Loucy (cell line): ENCODE measurements around the gene TEX12.

Experiments used
- H2AFZ ChIP-seq: fragments of 200-600 bp; sonication (generic); 2 replicates; pipeline ENCODE4 v1.6.0; 2016; ENCODE audit warnings: antibody characterized with exemption, mild to moderate bottlenecking, low read length, moderate library complexity
- H3F3A ChIP-seq: fragments of 200-600 bp; 2 replicates; pipeline ENCODE4 v1.6.0; 2016; ENCODE audit warnings: antibody characterized with exemption, low read depth, mild to moderate bottlenecking
- H3K27me3 ChIP-seq: fragments of 200-600 bp; sonication (generic); 2 replicates; pipeline ENCODE4 v1.6.1; 2014; ENCODE audit warnings: low read length, mild to moderate bottlenecking; ENCODE audit not compliant: insufficient read depth, poor library complexity, severe bottlenecking
- H3K36me3 ChIP-seq: fragments of 200-600 bp; sonication (generic); 2 replicates; pipeline ENCODE4 v1.6.1; 2016; ENCODE audit warnings: low read length; ENCODE audit not compliant: insufficient read depth
- H3K4me1 ChIP-seq: fragments of 200-600 bp; sonication (generic); 2 replicates; pipeline ENCODE4 v1.5.1; 2014; ENCODE audit warnings: low read length, mild to moderate bottlenecking; ENCODE audit not compliant: insufficient read depth, poor library complexity, severe bottlenecking
- H3K4me2 ChIP-seq: fragments of 200-600 bp; sonication (generic); 2 replicates; pipeline ENCODE4 v1.6.0; 2014; ENCODE audit warnings: antibody characterized with exemption, low read length, low read depth, mild to moderate bottlenecking; ENCODE audit not compliant: poor library complexity, severe bottlenecking
- H3K4me3 ChIP-seq: fragments of 200-600 bp; sonication (generic); 2 replicates; pipeline ENCODE4 v1.5.1; 2014; ENCODE audit warnings: low read length, mild to moderate bottlenecking, mixed read lengths; ENCODE audit not compliant: poor library complexity, severe bottlenecking
- H3K79me2 ChIP-seq: fragments of 200-600 bp; sonication (generic); 2 replicates; pipeline ENCODE4 v1.6.1; 2014; ENCODE audit warnings: low read length; ENCODE audit not compliant: insufficient read depth
- H3K9ac ChIP-seq: fragments of 200-600 bp; sonication (generic); 2 replicates; pipeline ENCODE4 v1.6.0; 2014; ENCODE audit warnings: mild to moderate bottlenecking, low read depth, low read length, moderate library complexity; ENCODE audit not compliant: poor library complexity, severe bottlenecking
- H3K9me2 ChIP-seq: fragments of 200-600 bp; sonication (generic); replicated peaks from 2 replicates; pipeline ENCODE4 v1.6.1; 2016; ENCODE audit warnings: low read depth, low read length, mixed read lengths
- H3K9me3 ChIP-seq: fragments of 200-600 bp; sonication (generic); 2 replicates; pipeline ENCODE4 v1.6.1; 2014; ENCODE audit warnings: mild to moderate bottlenecking, antibody characterized with exemption, low read length, low read depth; ENCODE audit not compliant: insufficient read depth
- H4K20me1 ChIP-seq: fragments of 200-600 bp; sonication (generic); 2 replicates; pipeline ENCODE4 v1.6.0; 2014; ENCODE audit warnings: antibody characterized with exemption, low read length, mild to moderate bottlenecking; ENCODE audit not compliant: insufficient read depth, poor library complexity, severe bottlenecking
- EZH2phosphoT487 ChIP-seq: fragments of 200-600 bp; IDR thresholded peaks from 2 replicates; pipeline ENCODE4 v1.6.1; 2018; ENCODE audit warnings: antibody characterized with exemption, mild to moderate bottlenecking, moderate library complexity, borderline replicate concordance
- TF ChIP-seq, protein P1 (sequence below): fragments of 200-600 bp; sonication (generic); conservative IDR thresholded peaks from 2 replicates; pipeline ENCODE4 v1.5.1; 2014; ENCODE audit warnings: mild to moderate bottlenecking, antibody characterized with exemption, low read length

Gene TEX12

DNA sequence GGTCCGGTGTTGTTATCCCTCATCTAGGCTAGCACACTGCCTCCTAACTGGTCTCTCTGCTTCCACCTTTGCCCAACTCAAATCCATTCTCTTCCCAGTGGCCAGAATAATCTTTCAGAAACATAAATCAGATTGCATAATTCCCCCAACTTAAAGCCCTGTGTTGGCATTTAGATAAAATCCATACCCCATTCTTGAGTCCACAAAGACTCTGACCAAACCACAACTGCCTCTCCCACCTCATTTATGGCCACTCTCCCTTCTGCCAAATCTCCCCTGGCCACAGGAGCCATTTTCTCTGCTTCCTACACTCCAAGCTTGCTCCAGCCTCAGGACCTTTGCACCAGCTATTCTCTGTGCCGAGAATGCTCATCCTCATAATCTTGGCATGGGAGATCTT, 40.1 kb upstream of the TEX12 start:
- no peaks in the 10 kb centered on the region for H3K36me3 ChIP-seq
- H3K9me3 ChIP-seq = no peaks in the 10 kb centered on the region
- H2AFZ ChIP-seq = no peak overlapping the region
- H3K4me1 ChIP-seq = no peaks in the 10 kb centered on the region
- H3K4me3 ChIP-seq = no peak overlapping the region
- TF ChIP-seq EZH2phosphoT487 = no peak
- TF ChIP-seq, protein P1, sequence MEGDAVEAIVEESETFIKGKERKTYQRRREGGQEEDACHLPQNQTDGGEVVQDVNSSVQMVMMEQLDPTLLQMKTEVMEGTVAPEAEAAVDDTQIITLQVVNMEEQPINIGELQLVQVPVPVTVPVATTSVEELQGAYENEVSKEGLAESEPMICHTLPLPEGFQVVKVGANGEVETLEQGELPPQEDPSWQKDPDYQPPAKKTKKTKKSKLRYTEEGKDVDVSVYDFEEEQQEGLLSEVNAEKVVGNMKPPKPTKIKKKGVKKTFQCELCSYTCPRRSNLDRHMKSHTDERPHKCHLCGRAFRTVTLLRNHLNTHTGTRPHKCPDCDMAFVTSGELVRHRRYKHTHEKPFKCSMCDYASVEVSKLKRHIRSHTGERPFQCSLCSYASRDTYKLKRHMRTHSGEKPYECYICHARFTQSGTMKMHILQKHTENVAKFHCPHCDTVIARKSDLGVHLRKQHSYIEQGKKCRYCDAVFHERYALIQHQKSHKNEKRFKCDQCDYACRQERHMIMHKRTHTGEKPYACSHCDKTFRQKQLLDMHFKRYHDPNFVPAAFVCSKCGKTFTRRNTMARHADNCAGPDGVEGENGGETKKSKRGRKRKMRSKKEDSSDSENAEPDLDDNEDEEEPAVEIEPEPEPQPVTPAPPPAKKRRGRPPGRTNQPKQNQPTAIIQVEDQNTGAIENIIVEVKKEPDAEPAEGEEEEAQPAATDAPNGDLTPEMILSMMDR = no peak
- no peak overlapping the region for H3K4me2 ChIP-seq
- H3K9ac ChIP-seq = no peak overlapping the region
- no peaks in the 10 kb centered on the region for H3F3A ChIP-seq
- no peaks in the 10 kb centered on the region for H3K79me2 ChIP-seq
- H3K9me2 ChIP-seq = no peaks in the 10 kb centered on the region
- no peaks in the 10 kb centered on the region for H4K20me1 ChIP-seq
- H3K27me3 ChIP-seq = no peaks in the 10 kb centered on the region

DNA sequence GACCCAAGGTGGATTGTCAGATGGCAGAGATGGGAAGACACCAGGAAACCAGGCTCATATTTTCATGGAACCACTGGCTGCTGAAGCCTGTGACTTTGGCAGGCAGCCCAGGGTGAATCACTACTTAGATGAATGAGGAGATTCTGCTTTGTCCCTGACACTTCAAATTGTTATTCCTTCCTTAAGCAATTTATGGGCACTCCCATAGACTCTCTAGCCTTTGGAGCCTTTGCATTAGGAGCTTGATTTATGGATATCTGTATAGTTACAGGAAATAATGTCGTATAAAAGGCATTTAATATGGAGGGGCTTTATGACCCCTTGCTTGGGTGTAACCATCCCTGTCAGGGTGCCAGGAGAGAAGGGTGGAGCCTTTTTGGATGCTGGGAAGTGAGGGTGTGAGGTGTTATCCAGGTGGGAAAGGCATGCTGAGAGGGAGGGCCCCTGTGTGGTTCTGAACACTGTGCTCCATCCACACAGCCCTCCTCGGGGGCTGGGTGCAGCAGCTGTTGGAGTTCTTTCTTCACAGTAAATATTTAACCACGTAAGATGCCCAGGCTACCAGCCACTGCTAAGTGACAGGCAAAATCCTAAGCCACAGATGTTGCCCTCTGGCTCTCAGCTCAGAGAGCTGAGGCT, 38.6 kb upstream of the TEX12 start:
- TF ChIP-seq EZH2phosphoT487 = no peak
- H3K4me2 ChIP-seq = no peak overlapping the region
- H3K36me3 ChIP-seq = no peaks in the 10 kb centered on the region
- H3K9me3 ChIP-seq = no peaks in the 10 kb centered on the region
- H3F3A ChIP-seq = no peaks in the 10 kb centered on the region
- H3K4me1 ChIP-seq = no peaks in the 10 kb centered on the region
- H3K27me3 ChIP-seq = no peaks in the 10 kb centered on the region
- H4K20me1 ChIP-seq = no peaks in the 10 kb centered on the region
- H3K79me2 ChIP-seq = no peaks in the 10 kb centered on the region
- H2AFZ ChIP-seq = no peak overlapping the region
- no peaks in the 10 kb centered on the region for H3K9me2 ChIP-seq
- H3K4me3 ChIP-seq = no peak overlapping the region
- H3K9ac ChIP-seq = no peak overlapping the region

DNA sequence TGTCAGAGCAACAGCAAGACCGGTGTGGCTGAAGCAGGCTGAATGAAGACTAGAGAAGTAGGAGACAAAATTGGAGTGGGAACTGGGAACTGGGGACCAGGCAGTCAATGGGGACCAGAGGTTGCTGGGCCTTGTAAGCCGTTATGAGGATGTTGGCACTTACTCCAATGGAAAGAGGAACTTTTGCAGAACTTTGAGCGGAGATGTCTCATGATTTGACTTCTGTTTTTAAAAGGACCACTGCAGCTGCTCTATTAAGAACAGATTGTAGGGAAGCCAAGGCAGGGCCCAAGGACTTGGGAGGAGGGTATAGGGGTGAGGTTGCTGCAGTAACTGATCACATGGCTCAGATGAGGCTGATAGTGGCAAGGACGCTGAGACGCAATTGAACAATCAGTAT, 37.5 kb upstream of the TEX12 start:
- no peaks in the 10 kb centered on the region for H3K9me2 ChIP-seq
- H3K4me3 ChIP-seq = no peak overlapping the region
- no peaks in the 10 kb centered on the region for H3K79me2 ChIP-seq
- H3K36me3 ChIP-seq = no peaks in the 10 kb centered on the region
- H3K4me2 ChIP-seq = no peak overlapping the region
- TF ChIP-seq, protein P1 = no peak
- no peak for TF ChIP-seq EZH2phosphoT487
- H3K9me3 ChIP-seq = no peaks in the 10 kb centered on the region
- no peaks in the 10 kb centered on the region for H3F3A ChIP-seq
- no peaks in the 10 kb centered on the region for H3K27me3 ChIP-seq
- no peak overlapping the region for H2AFZ ChIP-seq
- no peaks in the 10 kb centered on the region for H3K4me1 ChIP-seq
- H4K20me1 ChIP-seq = no peaks in the 10 kb centered on the region
- H3K9ac ChIP-seq = no peak overlapping the region

DNA sequence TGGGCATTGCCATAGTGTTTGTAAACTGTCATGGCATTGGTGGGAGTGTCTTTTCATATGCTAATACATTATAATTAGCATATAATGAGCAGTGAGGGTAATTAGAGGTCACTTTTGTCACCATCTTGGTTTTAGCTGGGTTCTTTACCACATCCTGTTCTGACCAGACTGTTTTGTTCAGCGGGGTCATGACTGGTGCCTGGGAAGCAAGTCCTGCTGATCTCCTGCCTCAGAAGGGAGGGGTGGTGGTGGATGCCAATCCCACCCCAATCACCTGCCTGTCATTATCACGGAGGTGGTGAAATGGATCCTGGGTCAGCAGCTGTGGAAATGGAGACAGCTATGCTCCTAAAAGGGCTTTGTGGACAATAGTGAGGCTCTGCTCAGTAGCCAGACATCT, 34.4 kb upstream of the TEX12 start:
- H3K9me2 ChIP-seq = no peaks in the 10 kb centered on the region
- no peak overlapping the region for H3K4me2 ChIP-seq
- no peaks in the 10 kb centered on the region for H3K27me3 ChIP-seq
- no peaks in the 10 kb centered on the region for H3K4me1 ChIP-seq
- H3K36me3 ChIP-seq = no peaks in the 10 kb centered on the region
- no peaks in the 10 kb centered on the region for H3F3A ChIP-seq
- no peak overlapping the region for H3K4me3 ChIP-seq
- no peak overlapping the region for H3K9ac ChIP-seq
- TF ChIP-seq, protein P1 = no peak
- TF ChIP-seq EZH2phosphoT487 = no peak
- H3K79me2 ChIP-seq = no peaks in the 10 kb centered on the region
- no peaks in the 10 kb centered on the region for H4K20me1 ChIP-seq
- no peaks in the 10 kb centered on the region for H3K9me3 ChIP-seq
- no peak overlapping the region for H2AFZ ChIP-seq
